Aorta (tissue), 5 donors: ENCODE data around the gene PPP1CC. TPM values are rescaled to one million over a fixed set of nuclear protein-coding genes. Genes with fewer than 3 reads are reported as not detected.
A peak's percentile ranks its signal among the peaks of the same experiment; 100 is the strongest.

ENCODE experiments used
- ATAC-seq: fragments of 200-7000 bp; cut with Tn5 transposase; one replicate; pipeline ENCODE4 v1.9.1; 2022; ENCODE audit warnings: moderate library complexity; ENCODE audit not compliant: low FRiP score
- DNase-seq, 2 donors: peaks; one replicate each; pipeline ENCODE4 v3.0.0-alpha.2; 2020
- H3K27ac ChIP-seq, 2 donors: one replicate each; pipeline ENCODE4 v1.5.1; 2013; ENCODE audit warnings: low read length in 2 of 2, mild to moderate bottlenecking in 2 of 2, moderate library complexity in 2 of 2, control low read depth in 1 of 2, inconsistent platforms in 1 of 2, low read depth in 1 of 2
- H3K27me3 ChIP-seq, 2 donors: one replicate each; pipeline ENCODE4 v1.6.1; 2013; ENCODE audit warnings: control low read depth in 1 of 2, low read length in 1 of 2, mild to moderate bottlenecking in 1 of 2, moderate library complexity in 1 of 2; ENCODE audit not compliant: insufficient read depth in 2 of 2, control insufficient read depth in 1 of 2
- H3K36me3 ChIP-seq, 2 donors: one replicate each; pipeline ENCODE4 v1.6.1; 2013; ENCODE audit warnings: control low read depth in 1 of 2, low read length in 1 of 2, mild to moderate bottlenecking in 1 of 2; ENCODE audit not compliant: insufficient read depth in 2 of 2, control insufficient read depth in 1 of 2
- H3K4me1 ChIP-seq, 2 donors: one replicate each; pipeline ENCODE4 v1.6.1; 2013; ENCODE audit warnings: low read length in 2 of 2, control low read depth in 1 of 2, mild to moderate bottlenecking in 1 of 2, moderate library complexity in 1 of 2; ENCODE audit not compliant: insufficient read depth in 2 of 2, control insufficient read depth in 1 of 2
- H3K4me3 ChIP-seq, 2 donors: one replicate each; pipeline ENCODE4 v1.5.1; 2013; ENCODE audit warnings: low read length in 2 of 2, control low read depth in 1 of 2, mild to moderate bottlenecking in 1 of 2
- H3K9me3 ChIP-seq: one replicate; pipeline ENCODE4 v1.6.1; 2013; ENCODE audit warnings: mild to moderate bottlenecking, low read length; ENCODE audit not compliant: control insufficient read depth
- WGBS, 2 donors: extraction: QIAGEN DNeasy Blood & Tissue Kit; methylation state at CpG; one replicate each; pipeline ENCODE4 v1.1.7; 2013; 5-methylcytosine and 5-hydroxymethylcytosine counted together
- intact Hi-C, 2 donors: fragments of 100-400 bp; cut with DNase I; formaldehyde crosslinking; loops; one replicate each; pipeline versions ENCODE4 v1.14.2 to v1.15.0; 2022
- polyA plus RNA-seq, 2 donors: library from polyadenylated mRNA; stranded (reverse); fragments of 200-250 nt; gene quantifications; one replicate each; pipeline ENCODE4 v1.2.3, GENCODE V29; 2013
- total RNA-seq, 2 donors: library from RNA; stranded (reverse); fragmentation: NEBNext Ultra II Directional; extraction: Animal tissue kit (Norgen Biotek cat#: 25700); gene quantifications; one replicate each; pipeline ENCODE4 v1.2.1, GENCODE V29; 2021
- donor health status: healthy with polysubstance abuse.
- donor health status: Bipolar disorder and iron deficiency.
- donor health status: DM: no; HTN: no; CAD: no.
- donor health status: DM: no; HTN: no; CAD: no.
- donor health status: DM: yes; HTN: yes; CAD: no.

The PPP1CC gene
- total and polyA plus RNA-seq, 4 donors, result 73.8 to 178 (median 85.1) TPM

- no peaks in the 10 kb centered on the region for H3K9me3 ChIP-seq
- ATAC-seq, result no peak
- no peak overlapping the region for H3K27ac ChIP-seq
- peak in 1 of 2 donors; percentile 42 for DNase-seq
- H3K36me3 ChIP-seq, result no peaks in the 10 kb centered on the region
- H3K4me3 ChIP-seq, result no peak overlapping the region
- no peaks in the 10 kb centered on the region for H3K27me3 ChIP-seq
- WGBS, 2 donors, result 75 to 76% methylated on average over 7 of the region's 7 CpGs
- intact Hi-C loops, result no loop called here
- H3K4me1 ChIP-seq, result no peaks in the 10 kb centered on the region
These were observed 20.9 kb upstream of the PPP1CC start for GRCh38 chr12:110763583-110763982.

- no peak for ATAC-seq
- H3K27ac ChIP-seq, result no peak overlapping the region
- H3K36me3 ChIP-seq, result no peaks in the 10 kb centered on the region
- H3K27me3 ChIP-seq, result no peaks in the 10 kb centered on the region
- peak in 1 of 2 donors; percentile 28 for DNase-seq
- H3K9me3 ChIP-seq, result no peaks in the 10 kb centered on the region
- intact Hi-C loops, result no loop called here
- WGBS, 2 donors, result 91% methylated on average over 3 of the region's 3 CpGs
- no peak overlapping the region for H3K4me3 ChIP-seq
- H3K4me1 ChIP-seq, result no peaks in the 10 kb centered on the region
These were observed 20.2 kb upstream of the PPP1CC start for GRCh38 chr12:110762891-110763290.

- ATAC-seq, result no peak
- intact Hi-C loops, result no loop called here
- Histone ChIP-seq H3K4me1 (no peaks in the 10 kb centered on the region), H3K4me3 (no peak overlapping the region), H3K27me3 (no peaks in the 10 kb centered on the region), H3K36me3 (no peaks in the 10 kb centered on the region), H3K27ac (no peak overlapping the region), H3K9me3 (no peaks in the 10 kb centered on the region)
- DNase-seq, result peak in 1 of 2 donors; percentile 3
- WGBS, 2 donors, result 90 to 98% methylated on average over 4 of the region's 4 CpGs
These were observed 17.5 kb upstream of the PPP1CC start for GRCh38 chr12:110760204-110760609.

- Histone ChIP-seq H3K27ac (no peak overlapping the region), H3K4me3 (no peak overlapping the region), H3K4me1 (peaks cover 0 to 2% of the 10 kb centered on the region in 2 donors), H3K36me3 (no peaks in the 10 kb centered on the region), H3K27me3 (no peaks in the 10 kb centered on the region), H3K9me3 (no peaks in the 10 kb centered on the region)
- DNase-seq, result peak in 1 of 2 donors; percentile 38
- no peak for ATAC-seq
- intact Hi-C loops, result no loop called here
- WGBS, 2 donors, result 84 to 89% methylated on average over 6 of the region's 6 CpGs
These were observed 16.2 kb upstream of the PPP1CC start for GRCh38 chr12:110758922-110759321.

GRCh38 chr12:110756611-110757010 lies 13.9 kb upstream of the PPP1CC start:
- H3K4me1 ChIP-seq, result peaks cover 0 to 2% of the 10 kb centered on the region in 2 donors
- intact Hi-C loops, result no loop called here
- WGBS, 2 donors, result 76 to 86% methylated on average over 1 of the region's 1 CpG
- no peak for ATAC-seq
- H3K9me3 ChIP-seq, result no peaks in the 10 kb centered on the region
- no peak overlapping the region for H3K4me3 ChIP-seq
- no peak for DNase-seq
- no peak overlapping the region for H3K27ac ChIP-seq
- no peaks in the 10 kb centered on the region for H3K36me3 ChIP-seq
- H3K27me3 ChIP-seq, result no peaks in the 10 kb centered on the region

- ATAC-seq, result no peak
- peak in 1 of 2 donors; percentile 39 for DNase-seq
- no peak overlapping the region for H3K4me3 ChIP-seq
- no peaks in the 10 kb centered on the region for H3K27me3 ChIP-seq
- H3K36me3 ChIP-seq, result no peaks in the 10 kb centered on the region
- WGBS, 2 donors, result 12 to 29% methylated on average over 3 of the region's 3 CpGs
- no peak overlapping the region for H3K27ac ChIP-seq
- no peaks in the 10 kb centered on the region for H3K9me3 ChIP-seq
- peaks cover 0 to 2% of the 10 kb centered on the region in 2 donors for H3K4me1 ChIP-seq
- intact Hi-C loops, result no loop called here
These were observed 11.6 kb upstream of the PPP1CC start for GRCh38 chr12:110754101-110754793.

GRCh38 chr12:110750784-110751461 lies 8.2 kb upstream of the PPP1CC start:
- H3K4me3 ChIP-seq, result no peak overlapping the region
- ATAC-seq (peak; percentile 55), DNase-seq (peak in 1 of 2 donors; percentile 41)
- no peak overlapping the region for H3K27ac ChIP-seq
- WGBS, 2 donors, result 74 to 77% methylated on average over 13 of the region's 13 CpGs
- H3K4me1 ChIP-seq, result peaks cover 0 to 2% of the 10 kb centered on the region in 2 donors
- no peaks in the 10 kb centered on the region for H3K36me3 ChIP-seq
- no peaks in the 10 kb centered on the region for H3K9me3 ChIP-seq
- no peaks in the 10 kb centered on the region for H3K27me3 ChIP-seq
- intact Hi-C loops, result no loop called here

GRCh38 chr12:110746550-110746949 lies 3.9 kb upstream of the PPP1CC start:
- WGBS, 2 donors, result 95 to 96% methylated on average over 6 of the region's 6 CpGs
- ATAC-seq, result no peak

More at GRCh38 chr12:110746550-110746949, 3.9 kb upstream of the PPP1CC start:
- Histone ChIP-seq H3K4me1 (peaks cover 0 to 2% of the 10 kb centered on the region in 2 donors), H3K9me3 (no peaks in the 10 kb centered on the region), H3K4me3 (no peak overlapping the region), H3K27me3 (no peaks in the 10 kb centered on the region), H3K36me3 (no peaks in the 10 kb centered on the region), H3K27ac (no peak overlapping the region)
- DNase-seq, result no peak
- intact Hi-C loops, result loop anchor here (10.0 kb wide), 2 partner anchors 98 to 138 kb away; partner anchors contain the start of gene CCDC63 (in 1 of the 2)
